GM19240 (cell line): ENCODE measurements around the gene CLDN3.
"Not testable (repeated sequence)": the region's sequence is repeated elsewhere in the genome, so short reads cannot be mapped to it uniquely, and the experiment has no call there.

ENCODE experiments used
- DNase-seq: peaks from one replicate; pipeline ENCODE4 v3.0.0; 2011; ENCODE audit warnings: low spot score; ENCODE audit not compliant: insufficient read length

The CLDN3 gene

DNA sequence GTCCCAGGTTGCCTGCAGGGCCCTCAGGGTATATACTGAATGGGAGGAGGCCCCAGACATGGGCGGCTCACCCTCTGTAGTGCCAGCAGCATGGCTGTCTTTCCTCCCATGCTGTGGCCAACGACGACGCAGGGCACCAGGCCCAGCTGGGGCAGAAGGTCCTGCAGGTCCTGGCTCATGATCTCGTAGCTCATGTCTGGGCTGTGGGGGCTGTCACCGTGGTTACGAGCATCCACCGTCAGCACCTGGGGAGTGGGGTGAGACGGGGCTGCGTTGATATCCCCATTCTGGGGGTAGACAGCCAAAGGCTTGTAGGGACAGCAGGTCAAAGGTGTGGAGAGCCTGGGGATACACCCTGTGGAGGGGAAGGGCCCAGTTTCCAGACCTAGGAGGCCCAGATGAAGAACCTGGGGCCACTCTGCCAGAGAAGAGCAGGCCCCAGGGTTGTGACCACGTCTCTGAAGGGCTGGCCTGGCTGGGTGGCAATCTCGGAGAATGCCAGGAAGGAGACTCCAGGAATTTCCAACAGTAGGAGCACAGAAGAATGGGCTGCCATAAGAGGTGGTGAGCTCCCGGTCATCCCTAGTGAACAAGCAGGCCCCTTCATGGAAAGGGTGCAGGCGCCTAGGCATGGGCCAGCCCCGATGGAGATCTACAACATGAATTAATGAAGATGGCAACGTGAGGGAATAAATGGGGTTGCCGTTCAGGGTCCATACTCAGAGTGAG, 32.4 kb downstream of the CLDN3 start:
- no peak for DNase-seq

DNA sequence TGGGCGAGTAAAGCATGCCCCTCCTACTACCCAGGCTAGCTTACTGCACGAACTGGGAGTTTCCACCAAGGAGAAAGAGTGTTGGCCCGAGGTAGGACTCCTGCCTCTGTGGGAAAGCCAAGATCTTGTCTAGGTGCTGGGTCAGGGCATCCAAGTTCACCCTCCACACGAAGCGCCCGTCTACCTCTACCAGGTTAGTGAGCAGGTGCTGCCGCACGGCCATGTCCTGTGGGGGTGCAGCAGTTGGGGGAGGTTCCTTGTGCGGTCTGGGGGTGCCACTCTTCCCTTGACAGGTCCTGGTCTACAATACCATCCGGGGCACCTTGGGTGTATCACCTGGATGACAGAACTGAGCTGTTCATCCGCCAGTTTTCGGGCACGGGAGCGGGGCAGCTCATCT, 33.2 kb downstream of the CLDN3 start:
- no peak for DNase-seq

DNA sequence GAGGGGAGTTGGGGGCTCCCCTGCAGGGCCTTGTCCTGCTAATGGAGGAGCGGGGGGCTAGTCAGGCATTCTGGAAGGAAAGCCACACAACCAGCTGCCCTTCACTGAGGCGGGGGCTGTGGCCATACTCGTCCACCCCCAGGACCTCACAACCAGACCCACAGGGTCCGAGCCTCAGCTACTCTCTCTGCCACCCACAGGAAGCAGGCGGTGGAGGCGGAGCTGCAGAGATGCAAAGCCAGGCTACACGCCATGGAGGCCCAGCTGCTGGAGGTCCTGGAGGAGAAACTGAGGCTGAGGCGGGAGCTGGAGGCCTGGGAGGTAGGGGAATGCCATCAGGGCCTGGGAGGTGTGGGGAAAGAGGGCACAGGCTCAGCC, 34.6 kb downstream of the CLDN3 start:
- DNase-seq: no peak

DNA sequence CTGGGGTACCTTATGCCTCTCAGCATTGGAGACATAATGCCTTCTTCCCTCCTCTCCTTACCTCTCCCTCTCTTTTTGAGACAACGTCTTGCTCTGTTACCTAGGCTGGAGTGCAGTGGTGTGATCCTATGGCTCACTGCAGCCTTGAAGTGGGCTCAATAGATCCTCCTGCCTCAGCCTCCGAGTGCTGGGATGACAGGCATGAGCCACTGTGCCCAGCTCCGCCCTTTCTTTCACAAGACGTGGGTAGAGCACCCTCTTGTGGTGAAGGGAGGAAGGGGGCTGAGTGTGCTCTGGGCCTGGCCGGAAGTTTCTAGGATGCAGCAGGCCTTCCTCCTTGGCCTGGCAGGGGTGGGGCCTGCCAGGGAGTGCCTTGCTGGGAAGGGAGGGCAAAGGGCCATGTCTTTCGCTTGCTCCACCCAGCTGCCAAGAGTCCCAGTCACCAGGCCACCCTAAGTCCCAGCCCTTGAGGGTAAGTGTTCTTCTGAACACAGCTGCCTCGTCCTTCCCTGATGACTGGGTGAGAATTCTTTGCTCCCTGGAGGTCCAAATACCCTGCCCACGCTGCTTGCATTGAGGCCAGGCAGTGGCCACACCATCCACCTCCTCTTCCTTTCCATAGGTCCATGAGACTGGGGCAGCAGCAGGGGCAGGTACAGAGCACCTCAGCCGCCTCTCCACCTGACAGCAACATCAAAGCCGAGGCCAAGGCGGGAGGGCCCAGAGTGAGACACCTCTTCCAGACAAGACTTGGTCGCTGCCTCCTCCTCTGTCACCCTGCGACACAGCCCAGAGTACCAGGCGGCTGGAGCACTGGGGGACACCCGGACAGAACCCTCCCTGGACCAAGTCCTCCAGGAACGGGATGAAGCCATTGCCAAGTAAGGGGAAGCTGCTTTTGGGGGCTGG, 35.2 kb downstream of the CLDN3 start:
- DNase-seq: no peak

DNA sequence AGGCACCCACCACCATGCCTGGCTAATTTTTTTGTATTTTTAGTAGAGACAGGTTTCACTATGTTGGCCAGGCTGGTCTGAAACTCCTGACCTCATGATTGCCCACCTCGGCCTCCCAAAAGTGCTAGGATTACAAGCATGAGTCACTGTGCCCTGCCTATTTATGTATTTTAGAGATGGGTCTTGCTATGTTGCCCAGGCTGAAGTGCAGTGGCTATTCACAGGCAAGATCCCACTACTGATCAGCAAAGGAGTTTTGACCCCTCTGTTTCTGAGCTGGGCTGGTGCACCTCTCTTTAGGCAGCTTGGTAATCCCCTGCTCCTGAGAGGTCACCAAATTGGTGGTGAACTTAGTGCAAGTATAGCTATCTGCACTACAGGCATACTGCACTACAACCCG, 37.7 kb downstream of the CLDN3 start:
- no peak for DNase-seq

DNA sequence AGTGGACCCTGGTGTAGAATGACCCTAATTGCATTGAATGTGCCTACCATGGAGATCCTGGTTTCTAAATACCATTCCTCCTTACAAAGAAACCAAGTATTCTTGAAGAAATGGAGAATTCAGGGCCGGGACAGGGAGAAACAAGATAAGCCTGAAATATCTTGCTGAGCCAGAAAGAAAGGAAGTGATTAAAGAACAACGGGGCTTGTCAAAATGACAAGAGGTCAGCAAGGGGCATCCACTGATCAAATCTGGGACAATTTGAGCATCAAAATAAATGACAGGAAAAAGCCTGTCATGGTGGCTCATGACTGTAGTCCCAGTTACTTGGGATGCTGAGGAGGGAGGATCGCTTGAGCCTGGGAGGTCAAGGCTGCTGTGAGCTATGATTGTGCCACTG, 39.6 kb downstream of the CLDN3 start:
- DNase-seq: no peak

DNA sequence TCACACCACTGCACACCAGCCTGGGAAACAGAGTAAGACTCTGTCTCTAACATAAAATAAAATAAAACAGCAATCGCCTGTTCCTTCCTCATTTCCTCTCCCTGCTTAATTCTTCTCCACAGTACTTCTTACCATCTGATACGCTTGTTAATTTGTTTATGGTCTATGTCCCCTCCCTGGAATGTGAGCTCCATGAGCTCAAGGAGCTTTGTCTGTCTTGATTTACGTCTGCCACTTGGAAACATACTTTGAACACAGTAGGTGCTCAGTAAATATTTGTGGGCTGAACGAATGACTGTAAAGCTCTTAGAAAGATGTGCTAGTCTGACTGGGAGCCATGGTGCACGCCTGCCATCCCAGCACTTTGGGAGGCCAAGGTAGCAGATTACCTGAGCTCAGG, 41.5 kb downstream of the CLDN3 start:
- DNase-seq: no peak

DNA sequence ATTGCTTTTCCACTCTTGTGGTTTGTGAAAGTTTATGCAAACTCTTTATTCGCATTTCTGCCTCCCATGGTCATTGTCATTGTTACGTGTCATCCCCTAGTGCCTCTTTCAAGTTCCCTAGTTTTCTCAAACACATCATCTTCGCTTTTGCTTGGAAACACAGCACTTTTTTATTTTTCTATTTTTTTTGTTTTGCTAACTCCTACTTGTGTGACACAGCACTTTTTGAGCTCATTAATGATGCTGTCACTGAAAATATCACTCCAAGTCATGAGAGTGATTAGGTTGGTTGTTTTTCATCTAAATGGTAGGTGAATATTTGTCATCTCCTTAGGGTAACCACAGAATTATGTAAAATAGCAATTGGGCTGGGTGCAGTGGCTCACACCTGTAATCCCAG, 42.1 kb downstream of the CLDN3 start:
- DNase-seq: no peak

DNA sequence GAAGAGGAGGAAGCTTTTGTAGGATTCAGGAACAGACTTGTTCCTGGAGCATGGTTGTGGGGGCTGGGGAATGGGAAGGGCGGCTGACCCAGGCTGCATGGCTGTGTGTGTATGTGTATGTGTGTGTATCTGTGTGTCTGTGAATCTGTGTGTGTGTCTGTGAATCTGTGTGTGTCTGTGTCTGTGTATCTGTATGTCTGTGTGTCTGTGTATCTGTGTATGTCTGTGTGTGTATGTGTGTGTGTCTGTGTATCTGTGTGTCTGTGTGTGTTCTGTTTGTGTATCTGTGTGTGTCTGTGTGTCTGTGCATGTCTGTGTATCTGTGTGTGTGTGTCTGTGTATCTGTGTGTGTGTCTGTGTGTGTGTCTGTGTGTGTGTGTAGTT, 44.0 kb downstream of the CLDN3 start:
- no peak for DNase-seq

DNA sequence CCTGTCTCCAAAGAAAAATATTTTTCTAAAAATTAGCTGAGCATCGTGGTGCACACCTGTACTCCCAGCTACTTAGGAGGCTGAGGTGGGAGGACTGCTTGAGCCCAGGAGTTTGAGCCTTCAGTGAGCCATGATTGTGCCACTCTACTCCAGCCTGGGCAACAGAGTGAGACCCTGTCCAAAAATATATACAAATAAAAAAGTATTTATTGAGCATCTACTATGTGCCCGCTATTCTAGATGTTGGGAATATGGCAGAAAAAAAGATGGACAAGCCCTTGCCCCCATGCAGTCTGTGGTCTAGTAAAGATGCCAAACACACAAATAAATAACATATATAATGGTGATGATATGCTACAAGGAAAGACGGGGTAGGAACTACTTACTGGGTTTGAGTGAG, 46.3 kb downstream of the CLDN3 start:
- DNase-seq: no peak

DNA sequence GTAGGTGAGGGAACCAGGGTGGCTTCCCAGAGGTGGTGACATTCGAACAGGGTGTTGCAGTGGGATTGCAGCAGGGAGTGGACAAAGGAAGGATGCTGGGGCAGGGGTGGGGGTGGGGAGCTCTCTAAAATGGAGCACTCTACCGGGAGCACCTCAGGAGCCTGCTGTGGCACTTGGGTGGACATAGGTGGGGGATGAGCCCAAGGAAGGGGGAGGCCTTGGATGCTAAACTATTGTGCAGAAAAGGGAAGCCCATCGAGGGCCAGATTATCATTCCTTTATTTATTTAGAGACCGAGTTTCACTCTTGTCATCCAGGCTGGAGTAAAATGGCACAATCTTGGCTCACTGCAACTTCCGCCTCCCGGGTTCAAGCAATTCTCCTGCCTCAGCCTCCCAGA, 47.3 kb downstream of the CLDN3 start:
- no peak for DNase-seq

DNA sequence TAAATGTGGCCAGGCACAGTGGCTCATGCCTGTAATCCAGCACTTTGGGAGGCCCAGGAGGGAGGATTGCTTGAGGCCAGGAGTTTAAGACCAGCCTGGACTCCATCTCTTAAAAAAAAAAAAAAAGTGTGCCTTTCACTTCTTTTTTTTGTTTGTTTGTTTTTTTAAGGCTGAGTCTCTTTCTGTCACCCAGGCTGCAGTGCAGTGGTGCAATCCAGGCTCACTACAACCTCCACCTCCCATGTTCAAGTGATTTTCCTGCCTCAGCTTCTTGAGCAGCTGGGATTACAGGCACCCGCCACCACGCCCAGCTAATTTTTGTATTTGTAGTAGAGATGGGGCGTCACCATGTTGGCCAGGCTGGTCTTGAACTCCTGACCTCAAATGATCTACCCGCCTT, 47.9 kb downstream of the CLDN3 start:
- not testable (repeated sequence) for DNase-seq

DNA sequence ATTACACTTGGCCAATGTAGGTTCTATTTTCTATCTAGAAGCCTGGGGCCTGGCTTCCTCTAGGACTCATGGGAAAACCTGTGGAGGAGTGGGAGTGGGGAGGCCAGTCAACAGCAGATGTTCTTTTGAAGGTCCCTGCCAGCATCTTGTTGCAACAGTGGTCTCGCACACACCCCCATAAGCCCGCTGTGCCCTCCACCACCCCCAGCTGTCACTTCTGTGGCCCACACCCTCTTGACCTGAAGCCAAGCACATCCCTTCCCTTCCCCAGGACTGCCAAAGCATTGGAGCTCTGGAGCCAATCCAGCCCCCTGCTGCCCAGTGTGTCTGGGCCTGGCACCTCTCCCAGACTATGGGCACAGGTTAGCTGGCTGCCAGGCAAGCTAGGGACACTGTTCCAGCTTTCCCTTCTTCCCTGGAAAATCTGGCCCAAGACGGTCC, 48.7 kb downstream of the CLDN3 start:
- DNase-seq: no peak

DNA sequence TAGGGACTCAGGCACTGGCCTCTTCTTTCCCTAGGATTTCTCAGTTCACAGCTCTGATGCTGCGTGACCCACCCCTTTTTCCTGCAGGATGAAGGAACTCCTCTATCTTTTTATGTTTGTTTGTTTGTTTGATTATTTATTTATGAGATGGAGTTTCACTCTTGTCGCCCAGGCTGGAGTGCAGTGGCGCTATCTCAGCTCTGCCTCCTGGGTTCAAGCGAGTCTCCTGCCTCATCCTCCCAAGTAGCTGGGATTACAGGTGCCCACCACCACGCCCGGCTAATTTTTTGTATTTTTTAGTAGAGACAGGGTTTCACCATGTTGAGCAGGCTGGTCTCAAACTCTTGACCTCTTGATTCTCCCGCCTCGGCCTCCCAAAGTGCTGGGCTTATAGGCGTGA, 49.6 kb downstream of the CLDN3 start:
- DNase-seq: not testable (repeated sequence)

DNA sequence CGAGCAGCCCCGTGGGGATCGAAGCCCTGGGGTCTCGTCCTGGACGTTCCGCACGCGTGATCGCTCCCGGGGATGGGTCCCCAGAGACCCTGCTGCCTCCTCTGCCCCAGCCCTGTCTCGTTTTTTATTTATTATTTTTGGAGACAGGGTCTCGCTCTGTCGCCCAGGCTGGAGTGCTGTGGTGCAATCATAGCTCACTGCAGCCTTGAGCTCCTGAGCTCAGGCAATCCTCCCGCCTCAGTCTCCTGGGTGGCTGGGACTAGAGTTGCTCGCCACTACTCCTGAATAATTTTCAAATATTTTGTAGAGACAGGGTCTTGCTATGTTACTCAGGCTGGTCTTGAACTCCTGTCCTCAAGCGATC, 50.3 kb downstream of the CLDN3 start:
- DNase-seq: no peak
